Astrocyte (in vitro differentiated cells and primary cell): ENCODE measurements around the gene PDHA1. TPM values are rescaled to one million over a fixed set of nuclear protein-coding genes. Genes with fewer than 3 reads are reported as not detected.

Source experiments
- DNase-seq: peaks from one replicate; pipeline ENCODE4 v3.0.0-alpha.2; 2010; ENCODE audit warnings: low read depth
- FAIRE-seq: peaks from 2 replicates; lab custom pipeline; 2011; peaks lifted over from hg19 to GRCh38; lab: Jason Lieb, UNC
- H2AFZ ChIP-seq: 2 replicates; pipeline ENCODE4 v1.6.0; 2012; ENCODE audit warnings: low read depth, low read length, inconsistent platforms
- H3K27ac ChIP-seq: 2 replicates; pipeline ENCODE4 v1.5.1; 2011; ENCODE audit warnings: low read depth, low read length, inconsistent platforms
- H3K27me3 ChIP-seq: 2 replicates; pipeline ENCODE4 v1.6.0; 2011; ENCODE audit warnings: low read length, inconsistent platforms; ENCODE audit not compliant: insufficient read depth
- H3K36me3 ChIP-seq: 2 replicates; pipeline ENCODE4 v1.5.1; 2011; ENCODE audit warnings: low read length, inconsistent platforms; ENCODE audit not compliant: insufficient read depth
- H3K4me1 ChIP-seq: 2 replicates; pipeline ENCODE4 v1.5.1; 2011; ENCODE audit warnings: low read length, inconsistent platforms; ENCODE audit not compliant: insufficient read depth
- H3K4me2 ChIP-seq: 2 replicates; pipeline ENCODE4 v1.6.0; 2012; ENCODE audit warnings: low read length, inconsistent platforms
- H3K4me3 ChIP-seq: 2 replicates; pipeline ENCODE4 v1.5.1; 2011; ENCODE audit warnings: low read depth, mild to moderate bottlenecking, low read length, inconsistent platforms; ENCODE audit not compliant: insufficient read depth
- H3K79me2 ChIP-seq: 2 replicates; pipeline ENCODE4 v1.6.0; 2012; ENCODE audit warnings: mild to moderate bottlenecking, low read length, inconsistent platforms; ENCODE audit not compliant: insufficient read depth
- H3K9ac ChIP-seq: 2 replicates; pipeline ENCODE4 v1.6.0; 2012; ENCODE audit warnings: mild to moderate bottlenecking, low read length, inconsistent platforms
- H3K9me3 ChIP-seq: 2 replicates; pipeline ENCODE4 v1.5.1; 2012; ENCODE audit warnings: low read depth, mild to moderate bottlenecking, low read length, inconsistent platforms; ENCODE audit not compliant: insufficient read depth
- H4K20me1 ChIP-seq: 2 replicates; pipeline ENCODE4 v1.6.0; 2012; ENCODE audit warnings: low read length, inconsistent platforms; ENCODE audit not compliant: insufficient read depth
- H3K27ac Mint-ChIP-seq: one replicate; pipeline ENCODE4 v1.8.0; 2021; ENCODE audit warnings: mild to moderate bottlenecking, mixed read lengths; ENCODE audit not compliant: unreplicated experiment
- H3K27me3 Mint-ChIP-seq: one replicate; pipeline ENCODE4 v1.8.0; 2021; ENCODE audit warnings: low read depth, mixed read lengths; ENCODE audit not compliant: unreplicated experiment
- H3K36me3 Mint-ChIP-seq: one replicate; pipeline ENCODE4 v1.8.0; 2021; ENCODE audit warnings: low read depth, mixed read lengths; ENCODE audit not compliant: unreplicated experiment
- H3K4me1 Mint-ChIP-seq: one replicate; pipeline ENCODE4 v1.8.0; 2021; ENCODE audit warnings: low read depth, mixed read lengths; ENCODE audit not compliant: unreplicated experiment
- H3K4me3 Mint-ChIP-seq: one replicate; pipeline ENCODE4 v1.8.0; 2021; ENCODE audit warnings: mild to moderate bottlenecking, moderate library complexity, mixed read lengths; ENCODE audit not compliant: unreplicated experiment
- H3K9me3 Mint-ChIP-seq: one replicate; pipeline ENCODE4 v1.8.0; 2021; ENCODE audit warnings: mild to moderate bottlenecking, mixed read lengths; ENCODE audit not compliant: unreplicated experiment
- CTCF ChIP-seq: IDR thresholded peaks from 2 replicates; pipeline ENCODE4 v1.5.1; 2011; ENCODE audit warnings: low read depth, mild to moderate bottlenecking, inconsistent platforms, low read length, moderate library complexity; ENCODE audit not compliant: insufficient read depth
- EZH2 ChIP-seq: IDR thresholded peaks from 2 replicates; pipeline ENCODE4 v1.6.1; 2012; ENCODE audit warnings: mild to moderate bottlenecking, low read length, inconsistent platforms; ENCODE audit not compliant: insufficient read depth
- total RNA-seq: library from RNA; stranded (reverse); gene quantifications from 2 replicates; pipeline ENCODE4 v1.2.1, GENCODE V29; 2021

The PDHA1 gene
- total RNA-seq, 1 donor from 2014 or later = 163 TPM

GRCh38 chrX:19373351-19373891 lies 29.7 kb downstream of the PDHA1 start:
- Mint-ChIP-seq H3K4me3 (no peak overlapping the region), H3K27ac (no peak overlapping the region), H3K36me3 (no peaks in the 10 kb centered on the region), H3K27me3 (no peaks in the 10 kb centered on the region), H3K9me3 (no peaks in the 10 kb centered on the region), H3K4me1 (peaks cover 6% of the 10 kb centered on the region)
- Histone ChIP-seq H3K27ac (no peak overlapping the region), H3K9me3 (no peaks in the 10 kb centered on the region), H3K79me2 (no peaks in the 10 kb centered on the region), H2AFZ (no peak overlapping the region), H3K4me3 (no peak overlapping the region), H3K36me3 (no peaks in the 10 kb centered on the region), H3K4me1 (peaks cover 3% of the 10 kb centered on the region), H3K27me3 (no peaks in the 10 kb centered on the region), H4K20me1 (no peaks in the 10 kb centered on the region), H3K4me2 (peak overlapping the region; percentile 88), H3K9ac (no peak overlapping the region)
- FAIRE-seq = no peak
- peak; percentile 37 for TF ChIP-seq EZH2
- no peak for TF ChIP-seq CTCF
- DNase-seq = no peak

- no peaks in the 10 kb centered on the region for H3K36me3 Mint-ChIP-seq
- H3K4me3 Mint-ChIP-seq = no peak overlapping the region
- DNase-seq = no peak
Observed at GRCh38 chrX:19375546-19375945, 31.8 kb downstream of the PDHA1 start.

More at GRCh38 chrX:19375546-19375945, 31.8 kb downstream of the PDHA1 start:
- H3K4me1 ChIP-seq = no peaks in the 10 kb centered on the region
- no peaks in the 10 kb centered on the region for H3K27me3 ChIP-seq
- H3K36me3 ChIP-seq = no peaks in the 10 kb centered on the region
- no peaks in the 10 kb centered on the region for H4K20me1 ChIP-seq
- H3K79me2 ChIP-seq = no peaks in the 10 kb centered on the region
- no peak overlapping the region for H3K4me3 ChIP-seq
- H3K9ac ChIP-seq = no peak overlapping the region
- FAIRE-seq = no peak
- H3K27ac ChIP-seq = no peak overlapping the region
- Mint-ChIP-seq H3K27ac (no peak overlapping the region), H3K9me3 (no peaks in the 10 kb centered on the region), H3K27me3 (no peaks in the 10 kb centered on the region), H3K4me1 (no peaks in the 10 kb centered on the region)
- H2AFZ ChIP-seq = no peak overlapping the region
- H3K4me2 ChIP-seq = no peak overlapping the region
- TF ChIP-seq EZH2 (no peak), CTCF (no peak)
- no peaks in the 10 kb centered on the region for H3K9me3 ChIP-seq
